Activated naive CD4-positive, alpha-beta T cell treated with anti-CD3 and anti-CD28 coated beads, Interleukin-2, amount 50 U/mL, for 24 hours (primary cell): ENCODE data around the gene SPAG8.

ENCODE experiments used
- H3K27ac Mint-ChIP-seq: one replicate; pipeline ENCODE4 v1.8.0; 2021; ENCODE audit warnings: mild to moderate bottlenecking, mixed read lengths
- H3K27me3 Mint-ChIP-seq: one replicate; pipeline ENCODE4 v1.8.0; 2021; ENCODE audit warnings: mixed read lengths
- H3K36me3 Mint-ChIP-seq: one replicate; pipeline ENCODE4 v1.8.0; 2021; ENCODE audit warnings: mixed read lengths
- H3K4me1 Mint-ChIP-seq: one replicate; pipeline ENCODE4 v1.8.0; 2021; ENCODE audit warnings: mixed read lengths
- H3K4me3 Mint-ChIP-seq: one replicate; pipeline ENCODE4 v1.8.0; 2021; ENCODE audit warnings: mild to moderate bottlenecking, mixed read lengths
- H3K9me3 Mint-ChIP-seq: one replicate; pipeline ENCODE4 v1.8.0; 2021; ENCODE audit warnings: mixed read lengths

Gene SPAG8

GRCh38 chr9:35842795-35843194 lies 30.7 kb upstream of the SPAG8 start:
- Mint-ChIP-seq H3K36me3 (no peaks in the 10 kb centered on the region), H3K9me3 (no peaks in the 10 kb centered on the region), H3K4me3 (no peak overlapping the region), H3K27me3 (no peaks in the 10 kb centered on the region), H3K4me1 (peaks cover 24% of the 10 kb centered on the region), H3K27ac (no peak overlapping the region)

DNA sequence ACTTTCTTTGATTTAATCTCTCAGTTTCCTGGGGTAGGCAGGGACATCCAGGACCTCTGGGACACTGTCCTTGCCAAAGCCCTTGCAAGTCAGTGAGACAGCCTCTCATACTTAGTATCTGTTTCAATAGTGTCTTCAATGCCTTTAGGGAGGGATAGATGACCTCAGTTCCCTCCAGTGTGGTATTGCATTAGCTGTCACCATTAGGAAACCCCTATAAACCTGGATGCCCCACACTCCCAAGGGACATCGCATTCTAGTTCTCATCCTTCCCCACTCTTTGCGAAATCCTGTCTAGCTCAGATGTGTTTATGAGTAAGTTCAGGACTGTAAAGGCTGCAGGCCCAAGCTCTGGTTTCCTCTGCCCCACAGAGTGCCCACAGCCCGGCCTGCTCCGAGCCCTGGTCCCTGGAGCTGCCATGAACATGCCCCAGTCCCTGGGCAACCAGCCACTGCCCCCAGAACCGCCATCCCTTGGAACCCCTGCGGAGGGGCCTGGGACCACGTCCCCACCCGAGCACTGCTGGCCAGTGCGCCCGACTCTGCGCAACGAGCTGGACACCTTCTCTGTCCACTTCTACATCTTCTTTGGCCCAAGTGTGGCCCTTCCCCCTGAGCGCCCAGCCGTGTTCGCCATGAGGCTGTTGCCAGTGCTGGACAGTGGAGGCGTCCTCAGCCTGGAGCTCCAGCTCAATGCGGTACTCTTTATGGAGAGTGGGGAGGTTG lies 30.1 kb upstream of the SPAG8 start:
- Mint-ChIP-seq H3K4me3 (no peak overlapping the region), H3K9me3 (no peaks in the 10 kb centered on the region), H3K4me1 (peaks cover 24% of the 10 kb centered on the region), H3K27me3 (no peaks in the 10 kb centered on the region), H3K36me3 (no peaks in the 10 kb centered on the region), H3K27ac (no peak overlapping the region)

GRCh38 chr9:35841645-35841900 lies 29.5 kb upstream of the SPAG8 start:
- Mint-ChIP-seq H3K4me3 (no peak overlapping the region), H3K27ac (no peak overlapping the region), H3K9me3 (no peaks in the 10 kb centered on the region), H3K36me3 (no peaks in the 10 kb centered on the region), H3K27me3 (no peaks in the 10 kb centered on the region), H3K4me1 (peaks cover 20% of the 10 kb centered on the region)

DNA sequence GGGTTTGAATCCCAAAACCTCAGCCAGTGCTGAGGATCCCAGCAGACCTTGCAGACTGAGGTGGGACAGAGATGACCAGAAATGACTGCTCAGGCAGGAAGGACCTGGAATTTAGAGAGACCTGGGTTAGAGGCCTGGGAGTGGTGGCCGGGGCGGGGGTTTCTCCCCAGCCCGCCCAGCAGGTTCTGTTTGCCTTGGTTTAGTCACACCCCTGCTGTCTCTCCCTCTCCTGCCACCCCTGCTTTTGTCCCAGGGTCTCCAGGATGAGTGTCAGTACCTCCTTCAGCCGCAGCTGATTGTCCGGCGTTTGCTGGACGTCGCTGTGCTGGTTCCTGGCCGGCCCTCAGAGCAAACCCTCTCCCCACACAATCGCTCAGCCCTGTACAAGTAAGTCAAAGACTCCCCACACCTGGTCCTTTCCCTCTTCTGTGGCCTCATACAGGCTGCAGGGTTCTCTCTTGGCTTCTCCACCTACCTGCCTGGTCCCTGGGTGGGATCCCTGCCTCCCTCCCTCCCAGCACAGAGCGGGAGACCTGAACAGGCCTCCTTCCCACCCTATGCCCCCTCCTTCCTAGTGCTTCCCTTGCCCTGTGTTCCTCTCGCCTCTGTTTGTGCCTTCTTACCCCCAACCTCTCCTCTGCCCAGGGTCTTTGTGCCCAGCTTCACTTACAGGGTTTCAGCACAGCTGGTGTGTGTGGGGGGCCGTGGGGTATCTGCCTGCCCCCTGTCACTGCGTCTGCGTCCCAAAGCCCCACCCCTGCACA lies 29.0 kb upstream of the SPAG8 start:
- Mint-ChIP-seq H3K36me3 (no peaks in the 10 kb centered on the region), H3K27me3 (no peaks in the 10 kb centered on the region), H3K4me1 (peaks cover 20% of the 10 kb centered on the region), H3K9me3 (no peaks in the 10 kb centered on the region), H3K4me3 (no peak overlapping the region), H3K27ac (no peak overlapping the region)

DNA sequence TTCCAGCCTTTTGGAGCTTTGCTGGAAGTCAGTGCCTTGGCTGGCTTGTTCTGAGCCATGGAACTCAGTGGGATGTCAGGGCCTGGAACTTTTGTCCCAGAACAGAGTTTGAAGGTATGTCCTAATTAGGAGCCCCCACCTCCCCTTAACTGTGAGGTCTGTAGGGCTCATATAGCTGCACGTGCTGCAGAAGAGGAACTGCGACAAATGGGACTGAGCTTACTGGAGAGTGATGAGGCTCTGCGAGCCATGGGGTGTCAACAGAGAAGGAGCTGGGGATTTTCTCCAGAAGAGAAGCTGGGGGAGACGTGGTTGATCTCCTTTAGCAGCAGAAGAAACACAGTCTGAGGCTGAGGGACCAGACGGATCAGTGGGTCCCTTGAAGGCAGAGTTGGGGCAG lies 27.9 kb upstream of the SPAG8 start:
- H3K9me3 Mint-ChIP-seq = no peaks in the 10 kb centered on the region
- H3K27me3 Mint-ChIP-seq = no peaks in the 10 kb centered on the region
- H3K4me1 Mint-ChIP-seq = peaks cover 11% of the 10 kb centered on the region
- H3K4me3 Mint-ChIP-seq = no peak overlapping the region
- H3K36me3 Mint-ChIP-seq = no peaks in the 10 kb centered on the region
- no peak overlapping the region for H3K27ac Mint-ChIP-seq

DNA sequence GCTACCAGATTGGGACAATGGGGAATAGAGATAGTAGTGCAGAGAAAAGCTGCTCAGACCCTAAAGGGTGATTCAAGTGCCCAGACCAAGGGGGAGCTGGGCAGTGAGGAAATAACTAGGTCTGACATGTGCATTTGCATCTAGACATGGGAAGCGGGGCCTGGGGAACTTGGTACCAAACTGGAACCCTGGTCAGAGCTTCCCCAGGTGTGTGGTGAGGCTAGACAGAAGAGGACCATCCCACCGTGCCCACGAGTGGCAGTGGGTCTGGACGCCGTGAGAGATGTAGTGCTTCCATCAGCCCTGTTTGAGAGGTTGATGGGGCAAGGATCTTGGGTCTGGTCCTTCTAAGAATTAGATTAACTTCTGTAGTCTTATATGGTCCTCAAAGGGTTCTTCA lies 24.5 kb upstream of the SPAG8 start:
- Mint-ChIP-seq H3K27me3 (no peaks in the 10 kb centered on the region), H3K4me3 (no peak overlapping the region), H3K4me1 (peaks cover 4% of the 10 kb centered on the region), H3K27ac (no peak overlapping the region), H3K36me3 (no peaks in the 10 kb centered on the region), H3K9me3 (no peaks in the 10 kb centered on the region)

DNA sequence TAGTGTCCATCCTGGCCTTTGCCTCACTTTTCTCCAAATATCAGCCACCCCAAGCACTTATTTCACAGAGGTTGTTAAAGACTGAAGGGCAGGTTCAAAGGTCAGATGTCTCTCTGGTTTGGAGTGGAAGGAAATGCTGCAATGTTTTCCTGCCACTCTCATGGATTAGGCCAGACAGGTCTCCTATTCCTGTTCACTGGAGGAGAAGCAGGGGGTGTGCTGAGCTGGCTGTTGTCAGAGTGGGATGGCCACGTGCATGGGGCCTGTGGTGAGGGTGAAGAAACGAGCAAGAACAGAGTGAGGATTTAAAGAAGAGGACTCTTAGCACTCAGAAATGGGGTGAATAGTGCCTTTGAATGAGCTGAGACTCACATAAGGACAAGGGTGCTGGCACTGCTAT lies 23.7 kb upstream of the SPAG8 start:
- Mint-ChIP-seq H3K9me3 (no peaks in the 10 kb centered on the region), H3K4me3 (no peak overlapping the region), H3K4me1 (peaks cover 11% of the 10 kb centered on the region), H3K36me3 (no peaks in the 10 kb centered on the region), H3K27me3 (no peaks in the 10 kb centered on the region), H3K27ac (no peak overlapping the region)

GRCh38 chr9:35835216-35835632 lies 23.2 kb upstream of the SPAG8 start:
- Mint-ChIP-seq H3K27ac (no peak overlapping the region), H3K4me1 (peaks cover 16% of the 10 kb centered on the region), H3K9me3 (no peaks in the 10 kb centered on the region)

GRCh38 chr9:35834260-35835215 lies 22.5 kb upstream of the SPAG8 start:
- Mint-ChIP-seq H3K36me3 (no peaks in the 10 kb centered on the region), H3K4me3 (no peak overlapping the region), H3K27ac (no peak overlapping the region), H3K27me3 (no peaks in the 10 kb centered on the region), H3K9me3 (no peaks in the 10 kb centered on the region), H3K4me1 (peaks cover 23% of the 10 kb centered on the region)

More at GRCh38 chr9:35835216-35835632, 23.2 kb upstream of the SPAG8 start:
- no peaks in the 10 kb centered on the region for H3K36me3 Mint-ChIP-seq
- H3K4me3 Mint-ChIP-seq = no peak overlapping the region
- no peaks in the 10 kb centered on the region for H3K27me3 Mint-ChIP-seq

DNA sequence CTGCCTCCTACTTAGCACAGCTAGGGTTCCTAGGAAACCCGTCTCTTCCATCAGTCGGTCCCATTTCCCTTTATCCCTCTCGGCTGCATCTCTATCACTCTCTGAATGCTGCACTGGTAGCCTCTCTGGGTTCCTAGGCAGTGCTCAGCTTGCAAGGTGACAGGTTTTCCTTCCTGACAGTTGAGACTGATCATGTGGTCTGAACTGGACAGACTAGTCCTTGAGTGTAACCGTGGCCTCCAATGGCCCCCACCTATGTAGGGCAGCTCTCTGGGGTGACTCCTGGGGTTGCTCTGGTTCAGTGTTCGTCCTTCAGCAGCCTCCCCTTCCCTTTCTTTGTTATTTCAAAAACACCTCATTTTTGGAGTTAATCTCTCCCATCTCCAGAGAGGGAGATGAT lies 20.8 kb upstream of the SPAG8 start:
- H3K4me3 Mint-ChIP-seq = no peak overlapping the region
- H3K4me1 Mint-ChIP-seq = peaks cover 33% of the 10 kb centered on the region
- no peak overlapping the region for H3K27ac Mint-ChIP-seq
- no peaks in the 10 kb centered on the region for H3K36me3 Mint-ChIP-seq
- H3K9me3 Mint-ChIP-seq = no peaks in the 10 kb centered on the region
- no peaks in the 10 kb centered on the region for H3K27me3 Mint-ChIP-seq

DNA sequence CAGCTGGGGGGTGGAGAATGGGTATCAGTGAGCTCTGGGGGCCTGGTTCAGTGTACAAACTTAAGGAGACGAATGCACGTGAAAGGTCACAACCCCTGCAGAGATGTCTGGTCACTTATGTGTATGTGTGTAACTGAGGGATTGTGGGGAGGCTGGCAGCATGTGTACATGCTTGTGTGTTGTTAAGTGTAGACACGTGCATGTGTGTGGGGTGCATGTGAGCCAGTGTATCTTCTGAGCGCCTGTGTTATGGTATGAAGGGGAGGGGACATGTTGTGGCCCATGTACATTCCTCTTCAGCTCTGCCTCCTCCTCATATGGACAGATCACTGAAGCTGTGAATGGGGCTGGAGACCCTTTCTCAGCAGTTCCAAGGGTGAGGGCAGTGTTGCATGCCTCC lies 19.0 kb upstream of the SPAG8 start:
- no peaks in the 10 kb centered on the region for H3K27me3 Mint-ChIP-seq

DNA sequence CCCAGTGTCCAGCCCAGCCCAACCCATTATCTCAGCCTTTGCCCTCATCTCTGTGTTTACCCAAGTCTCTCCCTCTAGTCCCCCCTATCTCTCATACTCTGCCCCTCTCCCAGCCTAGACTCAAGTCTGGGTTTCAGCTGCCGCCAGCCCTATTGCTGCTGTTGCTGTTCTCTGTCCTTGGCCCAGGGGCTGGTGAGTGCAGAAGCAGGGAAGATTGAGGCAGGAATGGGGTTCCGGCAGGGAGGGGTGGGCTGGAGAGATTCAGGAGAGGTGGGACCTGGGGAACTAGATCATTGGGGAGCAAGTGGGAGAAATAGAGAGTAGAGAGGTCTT lies 17.7 kb upstream of the SPAG8 start:
- Mint-ChIP-seq H3K27ac (peak overlapping the region; percentile 85), H3K9me3 (no peaks in the 10 kb centered on the region), H3K27me3 (no peaks in the 10 kb centered on the region), H3K4me1 (peaks cover 39% of the 10 kb centered on the region), H3K36me3 (no peaks in the 10 kb centered on the region), H3K4me3 (peak overlapping the region; percentile 73)

More for the DNA sequence above, 19.0 kb upstream of the SPAG8 start:
- no peak overlapping the region for H3K4me3 Mint-ChIP-seq
- peaks cover 36% of the 10 kb centered on the region for H3K4me1 Mint-ChIP-seq
- no peaks in the 10 kb centered on the region for H3K9me3 Mint-ChIP-seq
- no peaks in the 10 kb centered on the region for H3K36me3 Mint-ChIP-seq
- no peak overlapping the region for H3K27ac Mint-ChIP-seq

GRCh38 chr9:35829084-35829763 lies 17.2 kb upstream of the SPAG8 start, which contains the start of gene TMEM8B:
TSS of gene TMEM8B (plus strand) at chr9:35829228. CDS start at chr9:35829448, 220 bp downstream.
- H3K4me1 Mint-ChIP-seq = peaks cover 35% of the 10 kb centered on the region
- peak within 1 kb of the TSS; percentile 85 for H3K27ac Mint-ChIP-seq
- H3K27me3 Mint-ChIP-seq = no peaks in the 10 kb centered on the region
- H3K4me3 Mint-ChIP-seq = peak within 1 kb of the TSS; percentile 92
- H3K9me3 Mint-ChIP-seq = no peaks in the 10 kb centered on the region
- no peaks in the 10 kb centered on the region for H3K36me3 Mint-ChIP-seq

- no peaks in the 10 kb centered on the region for H3K9me3 Mint-ChIP-seq
- H3K27me3 Mint-ChIP-seq = no peaks in the 10 kb centered on the region
- peak within 1 kb of the TSS; percentile 85 for H3K27ac Mint-ChIP-seq
- H3K36me3 Mint-ChIP-seq = no peaks in the 10 kb centered on the region
- peak within 1 kb of the TSS; percentile 92 for H3K4me3 Mint-ChIP-seq
- peaks cover 35% of the 10 kb centered on the region for H3K4me1 Mint-ChIP-seq
These were observed 16.6 kb upstream of the SPAG8 start, which contains the start of gene FAM221B for GRCh38 chr9:35828716-35829083. TSS of gene FAM221B (minus strand) at chr9:35828732. CDS start at chr9:35826161, 2,571 bp downstream.

- peaks cover 35% of the 10 kb centered on the region for H3K4me1 Mint-ChIP-seq
- peak overlapping the region; percentile 92 for H3K4me3 Mint-ChIP-seq
- H3K27me3 Mint-ChIP-seq = no peaks in the 10 kb centered on the region
- no peaks in the 10 kb centered on the region for H3K36me3 Mint-ChIP-seq
- H3K9me3 Mint-ChIP-seq = no peaks in the 10 kb centered on the region
- no peak overlapping the region for H3K27ac Mint-ChIP-seq
These were observed 15.4 kb upstream of the SPAG8 start for GRCh38 chr9:35827486-35827885.
